Stimulated activated CD4-positive, alpha-beta T cell treated with anti-CD3 and anti-CD28 coated beads, Interleukin-4, amount 100 ng/mL, for 1 hour (primary cell): ENCODE results near the gene KMT2E.

Experiments used
- DNase-seq: peaks from one replicate; pipeline ENCODE4 v3.0.0-alpha.2; 2020

The KMT2E gene

GRCh38 chr7:105096306-105096705 is 82.3 kb downstream of the KMT2E start:
- DNase-seq, result no peak

- DNase-seq, result no peak
These were observed 83.6 kb downstream of the KMT2E start for GRCh38 chr7:105097619-105098018.

GRCh38 chr7:105098863-105099515 is 85.0 kb downstream of the KMT2E start:
- DNase-seq, result no peak

- no peak for DNase-seq
These were observed 87.9 kb downstream of the KMT2E start for GRCh38 chr7:105101864-105102263.

GRCh38 chr7:105102557-105103352 is 88.8 kb downstream of the KMT2E start:
- DNase-seq, result no peak

- no peak for DNase-seq
These were observed 91.6 kb downstream of the KMT2E start for GRCh38 chr7:105105579-105105978.

- no peak for DNase-seq
These were observed 92.5 kb downstream of the KMT2E start for GRCh38 chr7:105106473-105106872.

GRCh38 chr7:105107458-105107857 is 93.5 kb downstream of the KMT2E start:
- no peak for DNase-seq

- no peak for DNase-seq
These were observed 98.7 kb downstream of the KMT2E start for GRCh38 chr7:105112440-105113418.

- DNase-seq, result no peak
These were observed 104.9 kb downstream of the KMT2E start for GRCh38 chr7:105118612-105119600.

- no peak for DNase-seq
These were observed 108.6 kb downstream of the KMT2E start for GRCh38 chr7:105122619-105123018.

GRCh38 chr7:105125745-105126144 is 111.7 kb downstream of the KMT2E start:
- no peak for DNase-seq

GRCh38 chr7:105126436-105126975 is 112.5 kb downstream of the KMT2E start:
- DNase-seq, result no peak

- no peak for DNase-seq
These were observed 113.2 kb downstream of the KMT2E start for GRCh38 chr7:105127179-105127578.

GRCh38 chr7:105130048-105130447 is 116.0 kb downstream of the KMT2E start:
- no peak for DNase-seq

GRCh38 chr7:105130580-105130979 is 116.6 kb downstream of the KMT2E start:
- DNase-seq, result no peak

GRCh38 chr7:105131033-105131656 is 117.1 kb downstream of the KMT2E start:
- DNase-seq, result no peak

- no peak for DNase-seq
These were observed 117.9 kb downstream of the KMT2E start for GRCh38 chr7:105131890-105132289.

- DNase-seq, result no peak
These were observed 118.3 kb downstream of the KMT2E start for GRCh38 chr7:105132335-105132734.

- no peak for DNase-seq
These were observed 118.8 kb downstream of the KMT2E start for GRCh38 chr7:105132835-105133234.

GRCh38 chr7:105133358-105133757 is 119.4 kb downstream of the KMT2E start:
- DNase-seq, result no peak
